Muscle layer of colon (tissue), 2 donors: ENCODE results near the gene RPA4.
"Not testable (repeated sequence)": the region's sequence is repeated elsewhere in the genome, so short reads cannot be mapped to it uniquely, and the experiment has no call there.

Experiments used
- H3K27ac ChIP-seq: one replicate; pipeline ENCODE4 v1.7.0; 2013; ENCODE audit warnings: low read depth, mild to moderate bottlenecking, low read length, moderate library complexity
- H3K27me3 ChIP-seq, 2 donors: one replicate each; pipeline ENCODE4 v1.7.0; 2013; ENCODE audit warnings: low read length in 2 of 2, mild to moderate bottlenecking in 2 of 2; ENCODE audit not compliant: insufficient read depth in 2 of 2, control insufficient read depth in 1 of 2
- H3K36me3 ChIP-seq: one replicate; pipeline ENCODE4 v1.7.0; 2013; ENCODE audit warnings: mild to moderate bottlenecking, low read length; ENCODE audit not compliant: insufficient read depth
- H3K4me1 ChIP-seq: one replicate; pipeline ENCODE4 v1.7.0; 2013; ENCODE audit warnings: mild to moderate bottlenecking, low read length; ENCODE audit not compliant: insufficient read depth
- H3K4me3 ChIP-seq, 2 donors: one replicate each; pipeline ENCODE4 v1.7.0; 2013; ENCODE audit warnings: low read length in 2 of 2, low read depth in 1 of 2, mild to moderate bottlenecking in 1 of 2, moderate library complexity in 1 of 2
- H3K9ac ChIP-seq: one replicate; pipeline ENCODE4 v1.7.0; 2013; ENCODE audit warnings: low read length
- H3K9me3 ChIP-seq: one replicate; pipeline ENCODE4 v1.7.0; 2013; ENCODE audit warnings: mild to moderate bottlenecking, low read length
- donor health status: abdominal sarcoma.
- donor health status: Adenocarcinoma of cecum.

Gene RPA4, protein sequence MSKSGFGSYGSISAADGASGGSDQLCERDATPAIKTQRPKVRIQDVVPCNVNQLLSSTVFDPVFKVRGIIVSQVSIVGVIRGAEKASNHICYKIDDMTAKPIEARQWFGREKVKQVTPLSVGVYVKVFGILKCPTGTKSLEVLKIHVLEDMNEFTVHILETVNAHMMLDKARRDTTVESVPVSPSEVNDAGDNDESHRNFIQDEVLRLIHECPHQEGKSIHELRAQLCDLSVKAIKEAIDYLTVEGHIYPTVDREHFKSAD

DNA sequence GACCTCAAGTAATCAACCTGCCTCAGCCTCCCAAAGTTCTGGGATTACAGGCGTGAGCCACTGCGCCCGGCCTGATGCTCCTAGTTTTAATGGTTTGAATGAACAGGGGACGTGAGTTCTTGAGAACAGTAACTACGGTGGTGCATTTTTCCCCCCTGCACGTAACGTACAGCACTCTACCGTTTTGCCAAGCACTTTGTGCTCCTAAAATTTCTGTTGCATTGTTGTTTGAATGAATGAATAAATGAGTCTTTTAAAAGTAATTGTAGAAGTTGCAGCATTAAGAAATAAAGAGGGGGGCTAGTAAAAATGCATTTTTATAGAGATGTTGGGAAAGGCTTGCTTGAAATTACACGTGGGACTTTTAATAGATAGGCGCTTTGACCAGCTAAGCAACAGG, at the start of gene RPA4:
TSS of gene RPA4 (plus strand) at position 301 of the 400 bp plus-strand sequence. CDS start 403 bp downstream, outside the sequence.
- no peak within 1 kb of the TSS for H3K9ac ChIP-seq
- no peaks in the 10 kb centered on the region for H3K4me1 ChIP-seq
- no peaks in the 10 kb centered on the region for H3K9me3 ChIP-seq
- no peaks in the 10 kb centered on the region for H3K27me3 ChIP-seq
- H3K27ac ChIP-seq: no peak within 1 kb of the TSS
- no peak within 1 kb of the TSS for H3K4me3 ChIP-seq
- H3K36me3 ChIP-seq: no peaks in the 10 kb centered on the region

DNA sequence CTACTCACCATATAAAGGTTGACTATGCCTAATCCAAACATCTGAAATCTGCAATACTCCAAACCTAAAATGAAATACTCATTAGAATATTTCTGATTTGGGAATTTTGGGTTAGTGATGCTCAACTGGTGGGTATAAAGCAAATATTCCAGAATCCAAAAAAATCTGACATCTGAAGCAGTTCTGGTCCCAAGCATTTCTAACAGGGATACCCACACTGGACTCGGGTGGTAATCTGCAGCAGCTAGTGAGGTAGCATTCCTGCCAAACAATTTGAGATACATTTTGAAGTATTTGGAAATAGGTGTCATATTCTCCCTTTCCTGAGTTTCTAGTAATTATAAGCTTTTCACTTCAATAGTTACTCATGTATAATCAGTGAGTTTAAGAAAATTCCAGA, 49.6 kb upstream of the RPA4 start:
- Histone ChIP-seq H3K4me1 (no peaks in the 10 kb centered on the region), H3K27me3 (no peaks in the 10 kb centered on the region), H3K9me3 (no peaks in the 10 kb centered on the region), H3K36me3 (no peaks in the 10 kb centered on the region), H3K27ac (no peak overlapping the region), H3K9ac (no peak overlapping the region), H3K4me3 (no peak overlapping the region)

GRCh38 chrX:96835660-96836289, 47.9 kb upstream of the RPA4 start:
- Histone ChIP-seq H3K9ac (no peak overlapping the region), H3K9me3 (no peaks in the 10 kb centered on the region), H3K4me3 (no peak overlapping the region), H3K27me3 (no peaks in the 10 kb centered on the region), H3K27ac (no peak overlapping the region), H3K36me3 (no peaks in the 10 kb centered on the region), H3K4me1 (no peaks in the 10 kb centered on the region)

- H3K27me3 ChIP-seq: no peaks in the 10 kb centered on the region
- H3K36me3 ChIP-seq: no peaks in the 10 kb centered on the region
- H3K4me3 ChIP-seq: no peak overlapping the region
- H3K9me3 ChIP-seq: no peaks in the 10 kb centered on the region
- H3K4me1 ChIP-seq: no peaks in the 10 kb centered on the region
- no peak overlapping the region for H3K9ac ChIP-seq
- H3K27ac ChIP-seq: no peak overlapping the region
These were observed 45.9 kb upstream of the RPA4 start for GRCh38 chrX:96837808-96838207.

GRCh38 chrX:96838537-96838936, 45.2 kb upstream of the RPA4 start:
- H3K27me3 ChIP-seq: no peaks in the 10 kb centered on the region
- H3K36me3 ChIP-seq: no peaks in the 10 kb centered on the region
- no peak overlapping the region for H3K9ac ChIP-seq
- H3K9me3 ChIP-seq: no peaks in the 10 kb centered on the region
- H3K4me3 ChIP-seq: no peak overlapping the region
- no peak overlapping the region for H3K27ac ChIP-seq
- no peaks in the 10 kb centered on the region for H3K4me1 ChIP-seq

DNA sequence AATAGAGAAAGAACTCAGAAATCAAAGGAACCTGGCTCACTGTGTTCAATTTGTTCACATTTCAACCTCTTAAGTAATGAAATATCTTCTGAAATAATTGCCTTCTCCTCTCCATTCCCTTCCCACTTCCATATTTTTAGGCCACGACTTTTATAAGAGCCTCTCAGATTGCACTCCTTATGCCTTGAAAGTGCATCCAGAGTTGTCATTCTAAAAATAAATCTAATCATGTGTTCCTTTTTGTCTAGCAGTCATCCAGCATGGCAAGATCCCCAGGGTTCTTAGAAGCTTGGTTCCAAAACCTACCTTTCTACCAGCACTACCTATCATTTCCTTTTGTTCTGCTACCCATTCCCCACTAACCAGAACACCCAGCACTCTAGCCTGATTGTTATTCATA, 42.4 kb upstream of the RPA4 start:
- Histone ChIP-seq H3K27ac (no peak overlapping the region), H3K4me1 (no peaks in the 10 kb centered on the region), H3K36me3 (no peaks in the 10 kb centered on the region), H3K9ac (no peak overlapping the region), H3K9me3 (no peaks in the 10 kb centered on the region), H3K27me3 (no peaks in the 10 kb centered on the region), H3K4me3 (no peak overlapping the region)

DNA sequence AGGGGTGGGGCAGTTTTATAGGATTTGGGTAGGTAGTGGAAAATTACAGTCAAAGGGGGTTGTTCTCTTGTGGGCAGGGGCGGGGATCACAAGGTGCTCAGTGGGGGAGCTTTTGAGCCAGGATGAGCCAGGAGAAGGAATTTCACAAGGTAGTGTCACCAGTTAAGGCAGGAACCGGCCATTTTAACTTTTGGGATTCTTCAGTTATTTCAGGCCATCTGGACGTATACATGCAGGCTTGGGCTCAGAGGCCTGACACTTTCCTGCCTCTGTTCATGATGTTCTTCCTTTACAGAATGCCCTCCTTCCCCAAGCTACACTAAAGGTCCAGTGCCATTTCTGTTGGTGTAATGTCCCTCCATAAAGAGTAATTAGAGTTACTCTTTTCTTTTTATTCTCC, 41.8 kb upstream of the RPA4 start:
- H3K4me3 ChIP-seq, H3K36me3 ChIP-seq, H3K27me3 ChIP-seq, H3K4me1 ChIP-seq, H3K9ac ChIP-seq, H3K9me3 ChIP-seq, H3K27ac ChIP-seq: not testable (repeated sequence)

DNA sequence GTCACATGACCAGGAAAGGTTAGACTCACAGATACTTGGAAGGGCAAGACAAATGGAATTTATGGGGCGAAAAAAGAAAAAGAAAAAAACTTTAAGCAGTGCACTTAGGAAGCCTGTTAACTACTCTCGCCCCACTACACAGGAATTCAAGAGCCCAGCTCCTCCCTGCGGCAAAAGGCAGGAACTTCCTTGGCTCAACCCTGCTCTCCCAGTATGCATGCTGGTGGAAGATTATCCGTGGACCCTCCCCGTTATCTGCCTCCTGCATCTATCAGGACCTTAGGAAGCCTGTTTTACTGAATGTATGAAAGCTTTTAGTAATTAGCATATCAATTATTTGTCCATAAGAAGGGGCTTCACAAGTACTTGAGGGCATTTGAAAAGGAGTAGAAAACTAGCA, 40.1 kb upstream of the RPA4 start:
- H3K4me3 ChIP-seq: no peak overlapping the region
- H3K4me1 ChIP-seq: no peaks in the 10 kb centered on the region

GRCh38 chrX:96846841-96847240, 36.9 kb upstream of the RPA4 start:
- no peaks in the 10 kb centered on the region for H3K36me3 ChIP-seq
- H3K27ac ChIP-seq: no peak overlapping the region
- H3K9ac ChIP-seq: no peak overlapping the region
- H3K4me3 ChIP-seq: no peak overlapping the region
- H3K4me1 ChIP-seq: no peaks in the 10 kb centered on the region
- H3K9me3 ChIP-seq: no peaks in the 10 kb centered on the region
- peaks cover 0 to 3% of the 10 kb centered on the region in 2 donors for H3K27me3 ChIP-seq

More for the DNA sequence above, 40.1 kb upstream of the RPA4 start:
- Histone ChIP-seq H3K27ac (no peak overlapping the region), H3K9me3 (no peaks in the 10 kb centered on the region), H3K9ac (no peak overlapping the region), H3K36me3 (no peaks in the 10 kb centered on the region), H3K27me3 (peaks cover 0 to 3% of the 10 kb centered on the region in 2 donors)

DNA sequence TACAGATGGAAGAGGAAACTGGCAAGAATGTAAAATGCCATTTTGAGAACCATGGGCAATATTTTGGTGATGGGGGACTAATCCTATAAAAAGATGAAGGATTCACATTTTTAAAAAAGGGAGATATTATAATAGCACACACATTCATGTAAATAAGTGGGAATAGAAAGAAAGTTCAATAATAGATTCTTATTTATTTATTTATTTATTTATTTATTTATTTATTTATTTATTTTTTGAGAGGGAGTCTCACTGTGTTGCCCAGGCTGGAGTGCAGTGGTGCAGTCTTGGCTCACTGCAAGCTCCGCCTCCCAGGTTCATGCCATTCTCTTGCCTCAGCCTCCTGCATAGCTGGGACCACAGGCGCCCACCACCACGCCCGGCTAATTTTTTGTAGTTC, 24.3 kb upstream of the RPA4 start:
- H3K4me1 ChIP-seq, H3K27ac ChIP-seq, H3K9ac ChIP-seq, H3K9me3 ChIP-seq, H3K36me3 ChIP-seq, H3K4me3 ChIP-seq, H3K27me3 ChIP-seq: not testable (repeated sequence)

GRCh38 chrX:96861218-96861617, 22.5 kb upstream of the RPA4 start:
- Histone ChIP-seq H3K9ac (no peak overlapping the region), H3K9me3 (no peaks in the 10 kb centered on the region), H3K4me3 (no peak overlapping the region), H3K27ac (no peak overlapping the region), H3K4me1 (no peaks in the 10 kb centered on the region), H3K36me3 (no peaks in the 10 kb centered on the region), H3K27me3 (no peaks in the 10 kb centered on the region)

DNA sequence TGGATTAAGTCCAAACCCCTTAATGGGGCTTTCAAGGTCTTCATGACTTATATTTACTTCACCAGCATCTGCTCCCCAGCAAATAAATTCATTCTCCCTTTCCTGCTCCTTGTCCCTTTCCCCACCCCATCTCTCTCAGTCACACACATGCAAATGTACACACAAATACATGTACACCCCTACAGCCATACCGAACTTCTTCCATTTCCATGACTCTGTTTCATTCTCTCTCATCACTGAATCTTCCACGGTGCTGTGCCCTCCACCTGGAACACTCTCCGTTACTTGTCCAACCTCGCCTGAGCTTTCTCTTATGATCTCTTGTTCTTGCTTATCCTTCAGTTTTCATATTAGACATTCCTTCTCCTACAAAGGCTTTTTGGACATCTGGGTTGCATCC, 22.0 kb upstream of the RPA4 start:
- Histone ChIP-seq H3K27me3 (no peaks in the 10 kb centered on the region), H3K36me3 (no peaks in the 10 kb centered on the region), H3K4me3 (no peak overlapping the region), H3K4me1 (no peaks in the 10 kb centered on the region), H3K27ac (no peak overlapping the region), H3K9me3 (no peaks in the 10 kb centered on the region), H3K9ac (no peak overlapping the region)
